Measurements from ENCODE around the gene RIN1.
A peak's percentile ranks its signal among the peaks of the same experiment; 100 is the strongest.

The RIN1 gene

DNA sequence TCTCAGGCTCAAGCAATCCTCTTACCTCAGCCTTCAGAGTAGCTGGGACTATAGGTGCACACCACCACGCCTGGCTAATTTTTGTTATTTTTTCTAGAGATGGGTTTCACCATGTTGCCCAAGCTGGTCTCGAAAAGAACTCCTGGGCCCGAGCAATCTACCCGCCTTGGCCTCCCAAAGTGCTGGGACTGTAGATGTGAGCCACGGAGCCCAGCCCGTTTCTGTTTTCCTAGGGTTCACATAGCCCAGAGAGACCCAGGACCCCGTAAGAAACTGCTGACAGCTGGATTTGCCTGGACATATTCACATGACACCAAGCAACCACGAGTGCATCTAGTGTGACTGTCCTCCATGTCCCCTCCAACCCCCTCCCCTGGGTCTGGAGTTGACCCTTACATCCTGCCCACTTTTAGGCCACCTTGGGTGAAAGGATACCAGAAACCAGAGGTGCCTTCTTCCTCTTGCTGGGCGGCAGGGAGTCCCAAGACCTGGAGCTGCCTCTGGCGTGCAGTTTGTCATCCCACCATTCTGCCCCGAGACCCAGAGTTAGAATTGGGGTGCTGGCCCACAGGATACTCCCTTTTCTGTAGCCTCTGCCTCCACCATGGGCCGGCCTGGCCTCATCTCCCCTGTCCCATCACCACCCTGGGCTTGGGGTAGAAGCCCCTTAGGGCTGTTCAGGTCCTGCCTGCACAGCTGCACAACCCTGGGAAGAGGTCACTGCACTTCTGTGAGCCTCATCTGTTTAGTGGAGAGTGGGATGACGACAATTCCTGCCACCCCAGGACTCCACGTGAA lies 3.7 kb upstream of the RIN1 start:
- no peak for DNase-seq (ENCODE audit: low spot score)
- H3K4me3 ChIP-seq, result no peak overlapping the region
- TF ChIP-seq, protein P1, sequence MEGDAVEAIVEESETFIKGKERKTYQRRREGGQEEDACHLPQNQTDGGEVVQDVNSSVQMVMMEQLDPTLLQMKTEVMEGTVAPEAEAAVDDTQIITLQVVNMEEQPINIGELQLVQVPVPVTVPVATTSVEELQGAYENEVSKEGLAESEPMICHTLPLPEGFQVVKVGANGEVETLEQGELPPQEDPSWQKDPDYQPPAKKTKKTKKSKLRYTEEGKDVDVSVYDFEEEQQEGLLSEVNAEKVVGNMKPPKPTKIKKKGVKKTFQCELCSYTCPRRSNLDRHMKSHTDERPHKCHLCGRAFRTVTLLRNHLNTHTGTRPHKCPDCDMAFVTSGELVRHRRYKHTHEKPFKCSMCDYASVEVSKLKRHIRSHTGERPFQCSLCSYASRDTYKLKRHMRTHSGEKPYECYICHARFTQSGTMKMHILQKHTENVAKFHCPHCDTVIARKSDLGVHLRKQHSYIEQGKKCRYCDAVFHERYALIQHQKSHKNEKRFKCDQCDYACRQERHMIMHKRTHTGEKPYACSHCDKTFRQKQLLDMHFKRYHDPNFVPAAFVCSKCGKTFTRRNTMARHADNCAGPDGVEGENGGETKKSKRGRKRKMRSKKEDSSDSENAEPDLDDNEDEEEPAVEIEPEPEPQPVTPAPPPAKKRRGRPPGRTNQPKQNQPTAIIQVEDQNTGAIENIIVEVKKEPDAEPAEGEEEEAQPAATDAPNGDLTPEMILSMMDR (IDR thresholded peaks at IDR 0.05), result no peak
- no peak overlapping the region for H3K27ac ChIP-seq

DNA sequence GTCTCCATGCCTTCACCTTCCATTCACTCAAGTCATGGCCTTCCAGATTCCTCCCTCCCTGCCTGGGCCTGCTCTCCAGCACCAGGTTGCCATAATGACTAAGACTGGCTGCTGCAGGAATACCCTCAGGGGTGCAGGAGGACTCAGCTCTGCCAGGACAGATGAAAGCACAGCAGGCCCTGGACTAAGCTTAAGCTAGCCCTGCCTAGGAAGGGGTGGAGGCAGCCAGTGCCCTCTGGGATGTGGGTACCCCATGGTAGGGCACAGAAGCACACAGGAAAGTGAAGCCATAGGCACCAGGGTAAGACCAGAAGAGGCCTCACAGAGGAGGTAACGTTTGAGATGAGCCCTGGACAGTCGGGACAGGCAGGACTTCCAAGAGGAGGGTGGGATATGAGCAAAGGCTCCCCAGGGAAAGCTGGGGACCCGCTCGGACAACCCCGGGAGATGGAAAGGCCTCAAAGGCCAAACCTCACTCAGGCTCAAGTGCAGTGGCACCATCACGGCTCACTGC lies 3.0 kb upstream of the RIN1 start:
- Histone ChIP-seq H3K27ac (no peak overlapping the region), H3K4me3 (no peak overlapping the region)
- TF ChIP-seq, protein P1 (IDR thresholded peaks at IDR 0.05), result no peak
- DNase-seq (ENCODE audit: low spot score), result no peak

DNA sequence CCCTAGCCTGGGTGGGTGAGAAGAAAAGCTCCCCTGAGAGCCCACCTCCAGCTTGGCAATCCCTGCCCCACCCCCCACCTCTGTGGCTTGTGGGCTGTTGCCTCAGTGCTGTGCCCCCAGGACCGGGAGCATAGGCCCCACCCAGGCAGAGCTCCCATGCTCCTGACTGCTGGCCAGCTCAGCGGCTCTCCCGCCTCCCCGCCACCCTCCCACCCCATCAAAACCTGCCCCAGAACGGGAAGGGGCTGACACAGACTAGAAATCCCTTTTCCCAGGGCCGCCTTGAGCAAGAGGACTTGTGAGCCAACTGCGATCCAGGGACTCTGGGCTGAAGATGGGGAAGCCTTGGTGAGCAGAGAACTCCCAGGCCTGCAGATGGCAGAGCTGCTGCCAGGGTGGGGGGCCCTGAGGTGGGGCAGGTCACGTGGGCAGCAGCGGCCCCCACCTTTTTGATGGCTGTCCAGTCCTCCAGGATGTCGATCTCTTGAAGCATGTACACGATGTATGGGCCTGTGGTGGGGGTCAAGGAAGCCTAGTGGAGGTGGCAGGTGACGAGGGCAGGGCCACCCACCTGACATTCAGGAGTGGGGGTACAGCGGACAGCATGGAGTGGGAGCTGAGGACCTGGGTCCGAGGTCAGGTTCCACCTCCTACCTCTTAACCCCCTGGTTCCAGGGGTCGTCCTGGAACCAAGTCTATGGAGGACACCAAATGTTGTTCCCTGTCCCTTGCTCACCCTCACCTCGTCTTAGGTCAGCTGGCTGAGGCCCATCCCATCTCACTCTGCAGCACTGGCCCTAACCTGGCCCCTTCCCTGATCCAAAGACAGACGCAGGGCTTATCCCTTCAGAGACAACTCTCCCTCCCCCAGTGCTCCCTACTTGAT lies 2.3 kb upstream of the RIN1 start:
- Histone ChIP-seq H3K27ac (no peak overlapping the region), H3K4me3 (no peak overlapping the region)
- TF ChIP-seq, protein P1 (IDR thresholded peaks at IDR 0.05), result no peak
- no peak for DNase-seq (ENCODE audit: low spot score)

DNA sequence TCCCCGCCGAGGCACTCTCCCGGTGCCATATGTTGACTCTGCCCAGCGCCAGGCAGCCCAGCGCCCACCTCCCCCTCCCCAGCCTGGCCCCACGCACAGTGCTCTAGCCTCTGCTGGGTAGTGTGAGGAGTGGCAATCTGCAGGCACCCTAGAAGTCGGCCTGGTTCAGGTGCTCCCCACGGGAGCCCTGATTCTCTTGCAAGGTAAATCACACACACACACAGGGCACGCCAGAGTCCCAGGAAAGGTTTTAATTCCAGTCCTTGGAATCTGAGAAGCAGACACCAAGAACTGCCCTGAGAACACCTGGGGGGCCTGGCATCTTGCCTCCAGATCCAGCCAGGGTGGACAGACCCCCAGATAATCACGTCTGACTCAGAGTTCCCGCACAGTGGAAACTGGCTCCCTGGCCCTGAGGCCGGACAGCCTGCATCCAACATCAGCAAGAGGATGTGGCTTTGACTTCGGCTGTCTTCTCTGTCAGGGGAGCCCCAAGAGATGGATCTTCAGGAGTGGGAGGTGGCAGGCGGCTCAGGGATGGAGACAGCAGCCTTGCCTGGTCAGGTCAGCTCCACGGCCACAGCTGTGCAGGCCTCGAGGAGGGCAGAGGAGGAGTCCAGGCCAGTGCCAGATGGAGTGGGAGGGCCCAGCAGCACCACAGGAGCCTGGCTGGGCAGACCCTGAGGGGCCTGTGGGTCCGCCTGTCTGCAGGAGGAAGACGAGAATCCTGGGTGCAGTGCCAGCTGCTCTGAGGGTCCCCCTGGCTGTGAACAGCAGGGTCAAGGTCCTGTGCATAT lies 1.1 kb upstream of the RIN1 start:
- peak overlapping the region in 1 of 2 donors; percentile 79 for H3K27ac ChIP-seq
- DNase-seq (ENCODE audit: low spot score), result peak; percentile 69

DNA sequence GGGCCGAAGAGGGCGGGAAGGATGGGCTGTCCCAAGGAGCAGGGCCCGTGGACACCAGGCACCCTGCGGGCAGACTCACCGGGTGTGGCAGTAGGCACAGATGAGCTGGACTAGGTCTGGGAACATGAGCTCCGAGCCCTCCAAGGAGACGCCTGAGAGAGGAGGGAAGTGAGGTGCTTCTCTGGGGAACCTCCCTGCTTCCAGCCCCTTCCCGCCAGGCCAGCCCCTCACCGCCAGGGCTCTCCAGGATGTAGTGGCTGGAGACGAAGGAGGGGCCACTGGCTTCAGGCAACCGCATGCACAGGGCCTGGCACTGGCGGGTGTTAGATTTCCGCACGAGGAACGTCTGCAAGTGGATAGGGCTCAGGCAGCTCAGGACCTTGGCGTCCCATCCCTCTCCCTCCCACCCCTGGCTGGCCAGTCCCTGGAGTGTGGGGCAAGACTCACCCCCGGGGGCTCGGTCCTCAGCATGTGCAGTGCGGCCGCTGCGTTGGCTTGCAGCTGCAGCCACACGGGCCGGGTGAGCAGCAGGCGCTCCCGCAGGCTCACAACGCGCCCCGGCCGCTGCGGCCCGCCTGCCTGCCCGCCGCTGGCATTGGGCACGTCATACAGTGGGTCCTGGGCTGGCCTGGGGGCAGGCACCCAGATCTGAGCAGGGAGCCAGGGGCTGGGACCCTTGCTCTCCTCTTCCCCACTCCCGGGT lies 552 bp downstream of the RIN1 start:
- peak overlapping the region; percentile 87 for H3K4me3 ChIP-seq
- peak overlapping the region; percentile 48 to 79 for H3K27ac ChIP-seq
- peak; percentile 79 for DNase-seq (ENCODE audit: low spot score)
- TF ChIP-seq, protein P1 (IDR thresholded peaks at IDR 0.05), result no peak

More for the DNA sequence above, 1.1 kb upstream of the RIN1 start:
- H3K4me3 ChIP-seq, result no peak overlapping the region
- TF ChIP-seq, protein P1 (IDR thresholded peaks at IDR 0.05), result no peak
